Measurements from ENCODE around the gene SLAMF1.
"Not testable (repeated sequence)": the region's sequence is repeated elsewhere in the genome, so short reads cannot be mapped to it uniquely, and the experiment has no call there.

SLAMF1 gene

DNA sequence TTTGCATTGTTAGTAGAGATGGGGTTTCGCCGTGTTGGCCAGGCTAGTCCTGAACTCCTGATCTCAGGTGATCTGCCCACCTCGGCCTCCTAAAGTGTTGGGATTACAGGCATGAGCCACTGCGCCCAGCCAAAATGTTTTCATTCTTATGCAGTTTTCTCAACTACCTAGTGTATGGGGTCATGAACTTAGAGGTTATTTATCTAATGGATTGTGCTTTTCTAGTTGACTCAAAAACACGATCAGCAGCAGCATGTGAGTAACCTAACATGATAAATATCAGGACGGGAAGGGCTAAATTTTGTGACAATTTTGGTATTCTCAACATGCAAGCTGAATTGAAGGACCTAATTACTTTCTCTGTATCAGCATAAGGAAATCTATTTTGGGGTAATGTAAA is 58.4 kb downstream of the SLAMF1 start:
- DNase-seq, result no peak

DNA sequence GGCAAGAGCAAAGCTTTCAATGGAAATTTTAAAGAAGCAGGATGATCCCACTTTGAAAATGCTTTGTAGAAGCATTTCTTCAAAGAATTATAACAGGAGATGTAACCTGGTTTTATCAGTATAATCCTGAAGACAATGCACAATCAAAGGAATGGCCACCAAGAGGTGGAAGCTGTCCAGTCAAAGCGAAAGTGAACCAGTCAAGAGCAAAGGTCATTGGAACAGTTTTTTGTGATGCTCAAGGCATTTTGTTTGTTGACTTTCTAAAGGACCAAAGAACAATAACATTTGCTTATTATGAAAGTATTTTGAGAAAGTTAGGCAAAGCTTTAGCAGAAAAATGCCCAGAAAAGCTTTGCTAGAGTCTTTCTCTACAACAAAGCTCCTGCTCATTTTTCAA is 62.1 kb downstream of the SLAMF1 start:
- no peak for DNase-seq

DNA sequence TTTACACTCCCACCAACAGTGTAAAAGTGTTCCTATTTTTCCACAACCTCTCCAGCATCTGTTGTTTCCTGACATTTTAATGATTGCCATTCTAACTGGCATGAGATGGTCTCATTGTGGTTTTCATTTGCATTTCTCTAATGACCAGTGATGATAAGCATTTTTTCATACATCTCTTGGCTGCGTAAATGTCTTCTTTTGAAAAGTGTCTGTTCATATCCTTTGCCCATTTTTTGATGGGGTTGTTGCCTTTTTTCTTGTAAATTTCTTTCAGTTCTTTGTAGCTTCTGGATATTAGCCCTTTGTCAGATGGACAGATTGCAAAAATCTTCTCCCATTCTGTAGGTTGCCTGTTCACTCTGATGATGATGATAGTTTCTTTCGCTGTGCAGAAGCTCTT is 63.9 kb downstream of the SLAMF1 start:
- not testable (repeated sequence) for DNase-seq

DNA sequence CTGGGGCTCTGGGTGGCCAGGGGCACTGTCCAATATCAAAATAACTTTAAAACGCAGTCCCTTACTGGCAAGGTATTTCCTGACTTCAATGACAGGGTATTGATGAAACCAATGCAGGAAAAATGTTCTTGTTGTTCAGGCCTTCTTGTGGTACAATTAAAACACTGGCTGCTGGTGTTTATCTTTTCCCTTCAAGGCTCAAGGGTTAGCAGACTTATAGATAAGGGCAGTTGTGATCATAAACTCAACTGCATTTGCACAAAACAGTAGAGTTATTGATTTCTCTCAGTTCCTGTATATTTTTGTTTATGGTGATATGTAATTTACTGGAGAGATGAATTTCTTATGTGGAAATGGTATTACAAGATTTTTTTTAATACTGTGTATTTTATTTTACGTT is 64.9 kb downstream of the SLAMF1 start:
- no peak for DNase-seq

DNA sequence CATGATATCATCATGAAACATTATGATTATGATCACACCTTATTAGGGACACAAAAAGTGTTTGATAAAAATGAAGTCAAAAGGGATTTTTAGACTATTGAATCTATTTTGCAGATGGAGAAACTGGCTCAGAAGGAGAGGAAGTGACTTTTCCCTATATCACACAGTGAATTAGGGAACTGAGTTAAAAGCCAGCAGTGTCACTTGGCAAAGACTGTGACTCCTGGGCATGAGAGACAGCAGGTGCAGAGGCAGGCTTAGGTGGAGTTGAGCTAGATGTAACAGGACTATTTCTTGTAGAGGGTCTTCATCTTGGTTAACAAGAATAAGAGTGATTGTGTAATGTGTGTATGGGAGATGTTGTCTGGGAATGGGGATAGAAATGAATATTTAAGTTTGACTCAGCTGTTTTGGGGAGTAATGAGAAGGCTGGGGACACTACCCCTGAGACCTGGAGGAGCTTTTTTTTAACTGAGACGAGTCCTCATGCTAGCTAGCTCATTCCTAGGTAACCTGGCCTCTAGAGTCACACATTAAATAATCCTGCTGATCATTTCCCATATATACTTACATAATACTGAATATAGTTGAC is 66.5 kb downstream of the SLAMF1 start:
- no peak for DNase-seq

DNA sequence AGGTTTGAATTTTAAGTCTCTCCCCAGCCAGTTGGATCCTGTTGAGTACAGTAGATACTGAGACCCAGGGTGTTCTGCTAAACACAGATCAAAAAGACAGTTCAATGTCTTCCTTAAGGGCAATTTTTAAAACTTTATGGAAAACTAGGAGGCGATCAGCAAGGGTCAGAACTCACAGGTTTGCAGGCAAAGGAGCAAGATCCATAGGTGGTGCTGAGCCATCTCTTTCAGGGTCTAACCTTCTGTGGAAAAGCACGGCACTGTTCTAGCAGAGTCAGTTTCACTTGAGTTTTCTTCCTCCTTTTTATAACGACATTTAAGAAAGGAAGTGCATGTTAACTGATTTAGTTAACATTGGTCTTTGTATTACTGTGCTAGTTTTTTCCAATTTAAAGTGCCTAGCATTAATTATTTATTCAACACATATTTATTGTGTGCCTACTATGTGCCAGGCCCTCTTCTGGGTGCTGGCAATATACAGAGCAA is 67.6 kb downstream of the SLAMF1 start, which contains the start of gene CD84:
TSS of gene CD84 (minus strand) at position 281 of the 486 bp plus-strand sequence. CDS start at position 222, 59 bp downstream.
- no peak for DNase-seq

DNA sequence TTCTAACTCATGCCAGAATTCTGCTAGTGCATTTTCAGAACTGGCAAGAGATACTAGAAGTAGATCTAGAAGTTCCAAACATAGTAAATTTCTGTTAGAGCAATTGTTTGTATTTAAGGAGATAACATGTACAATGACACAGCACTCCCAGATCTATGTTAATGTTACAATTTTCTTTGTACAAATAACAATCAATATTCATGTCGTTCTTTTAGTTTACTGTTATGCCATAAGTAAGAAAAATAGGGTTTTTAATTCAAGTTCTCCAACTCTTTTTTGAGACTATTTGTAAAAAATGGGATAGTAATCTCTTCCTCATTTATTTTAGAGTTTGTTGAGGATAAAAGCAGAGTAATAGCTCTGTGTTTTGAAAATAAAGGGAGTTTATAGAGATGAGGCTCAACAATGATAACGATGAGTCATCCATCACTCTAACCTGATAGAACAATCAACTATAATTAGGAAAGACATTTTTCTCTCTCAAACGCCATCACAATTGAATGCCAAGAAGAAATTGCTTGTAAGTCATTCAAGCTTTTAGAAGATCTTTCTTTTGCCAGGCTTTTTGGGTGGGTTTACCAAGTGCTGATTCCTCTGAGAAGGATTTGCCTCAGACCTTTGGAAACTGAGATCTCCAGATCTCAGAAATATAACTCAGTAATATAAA is 68.2 kb downstream of the SLAMF1 start:
- DNase-seq, result no peak

DNA sequence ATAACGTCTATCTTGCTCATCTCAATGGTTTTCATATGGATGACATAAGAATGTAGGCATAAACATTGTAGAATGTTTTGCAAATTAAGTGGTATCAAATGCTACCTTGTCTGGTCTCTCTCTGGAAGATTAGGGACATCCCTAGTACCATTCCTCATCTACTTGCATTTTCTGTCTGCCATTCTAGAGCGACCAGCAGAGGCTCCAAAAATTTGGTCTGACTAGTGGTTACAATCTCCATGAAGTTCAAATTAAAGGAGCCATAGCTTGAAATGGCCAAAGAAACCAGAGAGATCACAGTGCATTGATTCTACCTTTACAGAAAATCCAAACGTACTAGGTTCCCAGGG is 68.7 kb downstream of the SLAMF1 start:
- no peak for DNase-seq

DNA sequence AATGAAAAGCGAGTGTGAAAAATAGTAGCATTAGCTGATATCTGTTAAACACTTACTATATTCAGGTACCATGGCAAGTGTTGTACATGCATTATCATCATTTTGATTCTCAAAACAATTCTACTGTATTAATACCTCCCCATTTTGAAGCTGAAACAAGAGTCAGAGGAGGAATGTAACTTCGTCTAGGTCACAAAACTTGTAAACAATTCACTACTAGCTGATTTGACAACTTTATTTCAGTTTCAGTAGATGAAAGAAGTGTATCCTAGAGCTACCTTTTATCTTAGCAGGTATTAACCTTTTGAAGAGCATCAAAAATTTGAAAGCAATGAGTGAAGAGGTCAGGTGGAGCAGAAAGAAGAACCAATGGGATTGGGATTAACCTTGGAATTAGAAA is 69.2 kb downstream of the SLAMF1 start:
- DNase-seq, result no peak

DNA sequence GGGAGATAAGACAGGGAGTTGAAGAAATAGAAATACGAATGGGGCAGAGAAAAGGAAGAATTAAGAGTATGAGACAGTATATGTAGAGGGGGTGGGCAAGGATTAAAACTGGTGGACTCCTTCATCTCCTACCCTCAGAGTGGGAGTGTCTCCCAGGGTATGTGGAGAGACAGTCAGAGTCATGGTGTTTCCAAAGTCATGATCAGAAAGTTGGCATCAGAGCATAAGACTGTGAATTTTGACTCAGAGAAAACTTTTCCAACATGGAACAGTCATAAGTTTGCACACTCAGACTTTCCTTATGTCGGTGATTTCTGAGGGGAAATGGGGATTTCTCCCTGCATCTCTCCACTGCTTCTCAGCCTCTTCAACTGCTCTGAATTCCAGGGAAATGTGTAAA is 70.0 kb downstream of the SLAMF1 start:
- DNase-seq, result no peak

DNA sequence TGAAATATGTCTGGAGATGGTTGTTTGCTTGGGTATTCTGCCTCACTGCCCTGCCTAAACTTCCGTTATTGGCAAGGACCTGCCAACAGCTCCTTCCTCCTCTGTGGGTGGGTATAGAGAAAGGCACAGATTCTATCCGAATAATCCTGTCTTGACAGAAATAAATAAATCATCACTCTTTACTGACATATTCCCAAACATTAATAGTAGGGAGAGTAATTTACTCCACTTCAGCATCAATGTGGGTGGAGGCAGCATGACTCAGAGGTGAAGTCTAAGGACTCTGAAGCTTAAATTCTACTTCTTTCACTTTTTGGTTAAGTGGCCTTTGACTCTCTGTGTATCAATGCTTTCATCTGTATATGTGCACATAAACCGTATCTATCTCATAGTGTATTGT is 70.5 kb downstream of the SLAMF1 start:
- DNase-seq, result no peak

DNA sequence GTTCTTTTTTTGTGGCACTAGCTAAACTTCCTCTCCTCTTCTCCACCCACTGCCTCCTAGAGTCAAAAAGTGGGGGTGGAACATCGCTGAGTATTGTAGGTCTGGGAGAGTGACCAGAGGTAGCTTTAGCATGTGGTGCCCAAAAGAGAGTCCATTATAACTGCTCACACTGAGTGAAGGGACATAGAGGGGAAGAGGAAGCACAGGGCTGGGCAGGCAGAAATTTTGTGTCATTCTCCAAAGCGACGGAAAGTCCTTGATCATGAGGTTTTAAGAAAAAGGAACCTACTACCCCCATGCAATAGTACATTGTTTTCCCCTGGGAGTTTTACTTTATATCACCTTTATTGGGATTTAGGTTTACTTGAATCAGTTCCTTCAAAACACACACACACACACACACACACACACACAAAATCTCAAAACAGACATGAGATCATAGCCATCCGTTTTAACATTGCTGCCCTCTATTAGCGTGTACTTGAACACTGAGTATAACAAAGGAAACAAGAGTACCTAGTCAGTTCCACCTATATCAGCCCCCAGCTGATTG is 71.7 kb downstream of the SLAMF1 start:
- DNase-seq, result no peak

DNA sequence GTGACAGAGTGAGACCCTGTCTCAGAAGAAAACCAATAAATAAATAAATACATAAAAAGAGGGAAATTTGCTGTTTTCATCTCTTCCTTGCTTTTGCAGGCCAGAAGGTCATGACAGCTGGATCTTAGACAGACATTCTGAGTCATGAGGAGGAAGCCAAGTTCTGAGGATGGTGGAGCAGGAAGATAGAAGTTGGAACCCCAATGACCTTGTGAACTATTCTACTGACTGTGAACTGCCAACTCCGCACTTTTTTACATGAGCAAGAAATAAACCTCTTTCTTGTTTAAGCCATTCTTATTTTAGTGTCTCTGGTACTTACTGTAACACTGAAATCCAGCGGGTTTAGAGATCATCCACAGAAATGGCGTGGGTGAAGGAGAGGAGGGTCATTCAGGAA is 76.0 kb downstream of the SLAMF1 start:
- no peak for DNase-seq

DNA sequence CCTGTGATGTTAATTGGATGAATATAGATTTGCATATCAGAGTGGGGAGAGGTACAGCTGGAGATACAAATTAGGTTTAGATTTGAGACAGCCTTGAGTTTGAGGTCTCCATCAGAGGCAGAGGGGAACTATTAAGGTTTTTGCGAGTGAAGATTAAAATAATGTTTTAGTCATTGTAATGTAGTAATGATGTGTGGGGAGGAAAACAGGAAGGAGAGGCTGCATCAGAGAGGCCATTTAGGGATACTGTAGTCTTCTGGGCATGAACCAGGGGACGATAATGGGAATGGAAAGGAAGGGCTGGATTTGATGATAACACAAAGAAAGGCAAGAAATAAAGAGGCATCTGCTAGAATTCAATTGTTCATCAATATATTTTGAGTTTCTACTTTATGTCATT is 77.0 kb downstream of the SLAMF1 start:
- DNase-seq, result no peak

DNA sequence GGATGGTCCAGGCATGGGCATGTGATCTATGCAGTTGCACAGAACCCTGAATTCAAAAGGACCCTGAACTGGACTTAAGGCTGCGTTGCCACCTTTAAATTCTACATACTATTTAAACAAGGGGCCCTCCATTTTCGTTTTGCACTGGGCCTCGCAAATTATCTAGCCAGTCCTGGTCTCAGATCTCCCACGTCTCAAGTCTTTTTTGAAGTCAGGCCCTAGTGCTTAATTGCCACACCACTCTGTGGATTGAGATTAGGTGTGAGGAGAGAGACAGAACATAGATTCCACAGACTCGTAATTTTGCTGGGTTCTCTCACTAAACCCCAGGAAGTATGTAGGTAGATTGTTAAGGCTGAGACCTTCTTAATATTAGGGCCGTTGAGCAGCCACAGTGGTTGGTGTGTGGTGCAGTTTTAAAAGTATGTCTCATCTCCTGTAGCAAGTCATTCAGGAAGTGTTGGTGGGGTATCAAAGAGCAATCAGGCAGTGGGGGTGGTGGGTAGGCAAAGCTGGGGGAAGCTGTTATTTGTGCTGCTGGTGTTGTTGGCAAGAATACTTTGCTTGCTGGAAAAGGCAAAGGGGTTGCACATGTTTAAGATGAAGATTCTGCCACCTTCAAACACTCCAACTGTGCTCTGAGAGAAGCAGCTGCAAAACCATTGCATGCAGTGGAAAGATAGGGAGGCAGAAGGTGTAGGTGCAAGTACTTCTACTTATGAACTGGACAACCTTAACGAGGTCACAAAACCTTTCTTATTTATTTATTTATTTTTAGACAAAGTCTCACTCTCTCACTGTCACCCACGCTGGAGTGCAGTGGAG is 78.8 kb downstream of the SLAMF1 start:
- no peak for DNase-seq

DNA sequence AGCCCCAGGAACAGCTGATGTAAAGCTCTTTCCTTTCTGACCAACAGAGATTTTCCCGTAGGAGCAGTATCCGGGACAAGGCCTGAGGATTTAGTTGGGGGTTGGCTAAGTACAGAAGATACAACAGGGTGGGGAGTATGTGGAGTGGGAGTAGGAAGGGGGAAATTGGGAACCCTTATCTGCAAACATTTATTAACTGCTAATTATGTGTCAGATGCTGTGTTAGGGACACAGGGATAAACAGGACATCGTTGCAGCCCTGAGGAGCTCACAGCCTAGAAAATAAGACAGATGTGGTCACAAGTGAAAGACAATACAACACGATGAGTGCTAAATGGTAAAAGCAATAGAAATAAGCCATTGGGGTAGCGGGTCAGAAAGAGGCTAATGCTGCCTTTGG is 79.5 kb downstream of the SLAMF1 start:
- DNase-seq, result no peak

DNA sequence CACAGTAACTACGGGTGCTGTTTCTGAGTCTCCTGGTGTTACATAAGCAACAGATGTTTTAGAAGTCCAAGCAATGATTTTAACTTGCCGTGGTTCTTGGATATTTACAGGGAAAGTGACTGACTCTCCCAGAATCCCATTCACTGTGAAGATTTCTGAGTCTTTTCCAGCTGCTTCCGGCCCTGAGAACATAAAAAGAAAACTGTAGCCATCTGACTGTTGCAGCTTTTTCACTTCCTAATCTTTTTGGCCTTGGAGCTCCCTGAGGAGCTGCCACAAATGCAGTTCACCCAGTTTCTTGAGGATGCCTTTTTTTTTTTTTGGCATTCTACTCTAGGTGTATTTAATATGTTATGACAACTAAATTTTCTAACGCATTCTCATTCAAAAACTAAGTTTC is 81.3 kb downstream of the SLAMF1 start:
- no peak for DNase-seq

DNA sequence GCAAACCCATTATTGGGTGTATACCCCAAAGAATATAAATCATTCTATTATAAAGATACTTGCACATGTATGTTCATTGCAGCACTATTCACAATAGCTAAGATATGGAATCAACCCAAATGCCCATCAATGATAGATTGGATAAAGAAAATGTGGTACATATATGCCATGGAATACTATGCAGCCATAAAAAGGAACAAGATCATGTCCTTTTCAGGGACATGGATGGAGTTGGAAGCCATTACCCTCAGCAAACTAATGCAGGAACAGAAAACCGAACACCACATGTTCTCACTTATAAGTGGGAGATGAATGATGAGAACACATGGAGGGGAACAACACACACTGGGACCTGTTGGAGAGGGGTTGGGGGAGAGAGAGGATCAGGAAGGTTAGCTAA is 83.6 kb downstream of the SLAMF1 start:
- not testable (repeated sequence) for DNase-seq

DNA sequence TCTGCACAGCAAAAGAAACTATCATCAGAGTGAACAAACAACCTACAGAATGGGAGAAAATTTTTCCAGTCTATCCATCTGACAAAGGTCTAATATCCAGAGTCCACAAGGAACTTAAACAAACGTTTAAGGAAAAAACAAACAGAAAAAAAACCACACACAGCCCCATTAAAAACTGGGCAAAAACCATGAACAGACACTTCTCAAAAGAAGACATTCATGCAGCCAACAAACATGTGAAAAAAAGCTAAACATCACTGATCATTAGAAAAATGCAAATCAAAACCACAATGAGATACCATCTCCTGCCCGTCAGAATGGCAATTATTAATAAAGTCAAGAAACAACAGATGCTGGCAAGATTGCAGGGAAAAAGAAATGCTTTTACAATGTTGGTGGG is 84.1 kb downstream of the SLAMF1 start:
- not testable (repeated sequence) for DNase-seq

DNA sequence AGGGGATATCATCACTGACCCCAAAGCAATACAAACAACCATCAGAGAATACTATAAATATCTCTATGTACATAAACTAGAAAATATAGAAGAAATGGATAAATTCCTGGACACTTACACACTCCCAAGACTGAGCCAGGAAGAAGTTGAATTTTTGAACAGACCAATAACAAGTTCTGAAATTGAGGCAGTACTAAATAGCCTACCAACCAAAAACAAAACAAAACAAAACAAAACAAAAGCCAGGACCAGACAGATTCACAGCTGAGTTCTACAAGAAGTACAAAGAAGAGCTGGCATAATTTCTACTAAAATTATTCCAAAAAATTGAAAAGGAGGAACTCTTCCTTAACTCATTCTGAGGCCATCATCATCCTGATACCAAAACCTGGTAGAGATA is 86.0 kb downstream of the SLAMF1 start:
- DNase-seq, result no peak

DNA sequence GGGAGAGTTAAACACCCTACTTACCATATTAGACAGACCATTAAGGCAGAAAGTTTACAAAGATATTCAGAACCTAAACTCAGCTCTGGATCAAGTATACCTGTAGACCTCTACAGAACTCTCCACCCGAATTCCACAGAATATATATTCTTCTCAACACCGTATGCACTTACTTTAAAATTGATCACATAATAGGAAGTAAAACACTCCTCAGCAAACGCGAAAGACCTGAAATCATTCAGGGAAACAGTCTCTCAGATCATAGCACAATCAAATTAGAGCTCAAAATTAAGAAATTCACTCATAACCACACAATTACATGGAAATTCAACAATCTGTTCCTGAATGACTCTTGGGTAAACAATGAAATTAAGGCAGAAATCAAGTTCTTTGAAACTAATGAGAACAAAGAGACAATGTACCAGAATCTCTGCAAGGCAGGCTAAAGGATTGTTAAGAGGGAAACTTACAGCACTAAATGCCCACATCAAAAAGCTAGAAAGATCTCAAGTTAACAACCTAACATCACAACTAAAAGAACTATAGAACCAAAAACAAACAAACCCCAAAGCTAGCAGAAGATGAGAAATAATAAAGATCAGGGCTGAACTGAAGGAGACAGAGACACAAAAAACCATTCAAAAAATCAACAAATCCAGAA is 86.7 kb downstream of the SLAMF1 start:
- no peak for DNase-seq

DNA sequence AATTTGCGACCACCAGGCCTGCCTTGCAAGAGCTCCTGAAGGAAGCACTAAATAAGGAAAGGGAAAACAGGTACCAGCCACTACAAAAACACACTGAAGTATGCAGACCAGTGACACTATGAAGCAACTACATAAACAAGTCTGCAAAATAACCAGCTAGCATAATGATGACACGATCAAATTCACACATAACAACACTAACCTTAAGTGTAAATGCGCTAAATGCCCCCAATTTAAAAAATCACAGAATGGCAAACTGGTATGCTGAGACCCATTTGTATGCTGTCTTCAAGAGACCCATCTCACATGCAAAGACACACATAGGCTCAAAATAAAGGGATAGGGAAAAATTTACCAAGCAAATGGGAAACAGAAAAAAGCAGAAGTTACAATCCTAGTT is 87.4 kb downstream of the SLAMF1 start:
- DNase-seq, result not testable (repeated sequence)

Measured in NCI-H2081 (cell line).